Measurements from ENCODE around the gene BRD9.

Gene BRD9

DNA sequence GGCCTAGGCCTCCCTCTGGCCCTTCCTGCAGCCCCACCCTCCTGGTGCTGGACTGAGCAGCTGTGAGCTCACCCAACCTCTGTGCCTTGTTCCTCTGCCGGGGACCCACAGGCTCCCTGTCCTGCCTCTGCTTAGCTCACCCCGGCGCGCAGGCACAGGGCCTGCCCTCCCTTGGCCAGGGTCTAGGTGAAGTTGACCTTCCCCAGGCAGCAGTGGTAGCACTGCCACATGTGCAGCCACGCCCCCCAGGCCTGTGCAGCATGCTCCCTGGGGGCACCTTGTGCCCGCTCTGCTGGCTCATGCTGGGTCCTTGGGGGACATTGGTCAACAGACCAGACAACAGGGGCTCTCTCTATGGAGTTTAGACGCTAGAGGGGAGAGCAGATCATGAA lies 18.2 kb upstream of the BRD9 start:
- H3K4me1 ChIP-seq (ENCODE audit: low read depth, poor library complexity, severe bottlenecking), result no peaks in the 10 kb centered on the region
- TF ChIP-seq, protein P1, sequence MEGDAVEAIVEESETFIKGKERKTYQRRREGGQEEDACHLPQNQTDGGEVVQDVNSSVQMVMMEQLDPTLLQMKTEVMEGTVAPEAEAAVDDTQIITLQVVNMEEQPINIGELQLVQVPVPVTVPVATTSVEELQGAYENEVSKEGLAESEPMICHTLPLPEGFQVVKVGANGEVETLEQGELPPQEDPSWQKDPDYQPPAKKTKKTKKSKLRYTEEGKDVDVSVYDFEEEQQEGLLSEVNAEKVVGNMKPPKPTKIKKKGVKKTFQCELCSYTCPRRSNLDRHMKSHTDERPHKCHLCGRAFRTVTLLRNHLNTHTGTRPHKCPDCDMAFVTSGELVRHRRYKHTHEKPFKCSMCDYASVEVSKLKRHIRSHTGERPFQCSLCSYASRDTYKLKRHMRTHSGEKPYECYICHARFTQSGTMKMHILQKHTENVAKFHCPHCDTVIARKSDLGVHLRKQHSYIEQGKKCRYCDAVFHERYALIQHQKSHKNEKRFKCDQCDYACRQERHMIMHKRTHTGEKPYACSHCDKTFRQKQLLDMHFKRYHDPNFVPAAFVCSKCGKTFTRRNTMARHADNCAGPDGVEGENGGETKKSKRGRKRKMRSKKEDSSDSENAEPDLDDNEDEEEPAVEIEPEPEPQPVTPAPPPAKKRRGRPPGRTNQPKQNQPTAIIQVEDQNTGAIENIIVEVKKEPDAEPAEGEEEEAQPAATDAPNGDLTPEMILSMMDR (conservative IDR thresholded peaks at IDR 0.05; ENCODE audit: low read depth, low read length), result no peak
- H3K27ac ChIP-seq, result no peak overlapping the region
- H3K27me3 ChIP-seq (ENCODE audit: insufficient read depth, low read depth), result no peaks in the 10 kb centered on the region
- no peaks in the 10 kb centered on the region for H3K79me2 ChIP-seq (ENCODE audit: insufficient read depth, low read depth)
- H4K20me1 ChIP-seq (ENCODE audit: insufficient read depth), result no peaks in the 10 kb centered on the region
- H3K9ac ChIP-seq, result no peak overlapping the region
- H3K36me3 ChIP-seq (ENCODE audit: insufficient read depth), result peaks cover 4% of the 10 kb centered on the region
- no peak overlapping the region for H3K4me3 ChIP-seq (IDR thresholded peaks at IDR 0.05; ENCODE audit: insufficient read depth, low read depth, low read length)
- no peak overlapping the region for H2AFZ ChIP-seq (ENCODE audit: low read depth)
- no peak overlapping the region for H3K4me2 ChIP-seq

DNA sequence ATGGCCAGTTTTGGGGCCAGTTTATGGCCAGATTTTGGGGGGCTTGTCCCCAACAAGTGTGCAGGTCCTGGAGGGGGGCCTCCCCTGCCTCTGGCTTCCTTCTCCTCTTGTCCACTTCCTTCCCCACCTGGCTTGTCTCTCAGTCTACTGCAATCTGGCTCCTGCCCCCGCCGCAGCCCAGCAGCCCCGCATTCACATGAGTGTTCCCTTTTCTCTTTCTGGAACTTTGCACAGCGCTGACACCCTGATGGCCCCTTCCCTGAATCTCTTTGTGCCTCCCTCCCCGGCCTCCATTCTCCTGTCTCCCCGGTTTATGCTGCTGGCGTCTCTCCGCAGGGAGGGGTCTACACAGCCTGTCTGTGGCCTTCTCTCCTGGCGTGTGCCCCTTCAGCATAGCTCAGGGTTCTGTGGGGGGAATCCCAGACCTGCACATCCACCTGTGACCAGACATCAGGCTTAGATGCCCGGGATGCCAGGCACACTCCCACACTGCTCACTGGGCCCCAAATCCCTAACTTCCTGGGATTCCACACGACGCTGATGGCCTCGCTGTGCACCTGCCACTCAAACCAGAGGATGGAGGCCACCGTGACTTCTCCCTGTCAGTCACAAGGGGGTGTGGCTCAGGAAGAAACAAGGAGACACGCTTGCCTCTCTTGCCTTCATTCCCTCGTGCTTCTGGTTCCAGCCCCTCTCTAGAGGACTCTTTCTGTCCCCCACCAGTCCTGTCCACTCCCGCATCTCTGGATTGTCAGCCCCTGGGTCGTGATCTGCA lies 17.6 kb upstream of the BRD9 start:
- no peak overlapping the region for H3K27ac ChIP-seq
- no peak overlapping the region for H3K4me2 ChIP-seq
- H2AFZ ChIP-seq (ENCODE audit: low read depth), result no peak overlapping the region
- no peaks in the 10 kb centered on the region for H3K27me3 ChIP-seq (ENCODE audit: insufficient read depth, low read depth)
- H3K79me2 ChIP-seq (ENCODE audit: insufficient read depth, low read depth), result no peaks in the 10 kb centered on the region
- TF ChIP-seq, protein P1 (conservative IDR thresholded peaks at IDR 0.05; ENCODE audit: low read depth, low read length), result no peak
- H3K36me3 ChIP-seq (ENCODE audit: insufficient read depth), result peaks cover 4% of the 10 kb centered on the region
- no peak overlapping the region for H3K4me3 ChIP-seq (IDR thresholded peaks at IDR 0.05; ENCODE audit: insufficient read depth, low read depth, low read length)
- H3K9ac ChIP-seq, result no peak overlapping the region
- H4K20me1 ChIP-seq (ENCODE audit: insufficient read depth), result no peaks in the 10 kb centered on the region
- H3K4me1 ChIP-seq (ENCODE audit: low read depth, poor library complexity, severe bottlenecking), result no peaks in the 10 kb centered on the region

DNA sequence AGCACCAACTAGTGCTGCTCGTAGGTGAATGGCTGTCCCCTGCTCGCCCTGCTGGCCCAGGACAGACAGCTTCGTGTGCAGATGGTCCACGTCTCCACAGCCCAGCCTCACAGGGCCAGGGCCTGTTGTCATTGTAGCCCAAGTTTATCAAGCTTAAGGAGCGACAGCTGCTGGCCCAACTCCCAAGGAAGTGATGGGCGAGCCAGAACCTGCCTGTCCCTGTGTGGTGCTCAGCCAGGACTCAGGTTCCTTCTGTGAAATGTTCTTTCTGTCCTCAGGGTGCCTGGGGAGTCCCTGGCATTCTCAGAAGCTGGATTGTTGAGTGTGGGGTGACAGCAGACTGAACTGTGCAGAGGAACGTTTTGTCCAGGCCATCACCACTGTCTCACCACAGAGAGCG lies 16.5 kb upstream of the BRD9 start:
- H4K20me1 ChIP-seq (ENCODE audit: insufficient read depth), result no peaks in the 10 kb centered on the region
- peaks cover 4% of the 10 kb centered on the region for H3K36me3 ChIP-seq (ENCODE audit: insufficient read depth)
- no peak overlapping the region for H3K4me2 ChIP-seq
- H3K79me2 ChIP-seq (ENCODE audit: insufficient read depth, low read depth), result no peaks in the 10 kb centered on the region
- no peak overlapping the region for H3K4me3 ChIP-seq (IDR thresholded peaks at IDR 0.05; ENCODE audit: insufficient read depth, low read depth, low read length)
- no peak overlapping the region for H3K27ac ChIP-seq
- no peak overlapping the region for H2AFZ ChIP-seq (ENCODE audit: low read depth)
- TF ChIP-seq, protein P1 (conservative IDR thresholded peaks at IDR 0.05; ENCODE audit: low read depth, low read length), result no peak
- H3K9ac ChIP-seq, result no peak overlapping the region
- no peaks in the 10 kb centered on the region for H3K4me1 ChIP-seq (ENCODE audit: low read depth, poor library complexity, severe bottlenecking)
- H3K27me3 ChIP-seq (ENCODE audit: insufficient read depth, low read depth), result no peaks in the 10 kb centered on the region

DNA sequence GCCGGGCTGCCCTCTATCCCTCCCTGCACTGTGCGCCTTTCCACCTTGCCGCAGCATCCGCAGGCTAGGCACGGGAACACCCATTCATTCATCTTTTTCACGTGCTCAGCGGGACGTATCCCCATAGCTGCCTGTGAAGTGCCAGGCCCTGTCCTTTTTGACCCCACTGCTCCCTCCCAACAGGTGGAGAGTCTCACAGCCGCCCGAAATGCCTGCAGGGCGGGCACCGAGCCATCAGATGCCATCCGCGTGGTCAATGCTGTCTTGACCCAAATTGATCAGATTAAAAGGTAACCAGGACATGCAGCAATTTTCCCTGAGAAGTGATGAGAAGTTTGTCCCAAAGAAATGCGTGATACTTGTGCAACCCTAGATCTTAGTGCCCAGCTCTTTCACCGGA lies 15.6 kb upstream of the BRD9 start:
- Histone ChIP-seq H3K4me1 (ENCODE audit: low read depth, poor library complexity, severe bottlenecking) (no peaks in the 10 kb centered on the region), H3K36me3 (ENCODE audit: insufficient read depth) (peaks cover 4% of the 10 kb centered on the region), H3K9ac (no peak overlapping the region), H3K27ac (no peak overlapping the region), H3K27me3 (ENCODE audit: insufficient read depth, low read depth) (no peaks in the 10 kb centered on the region), H2AFZ (ENCODE audit: low read depth) (no peak overlapping the region), H3K79me2 (ENCODE audit: insufficient read depth, low read depth) (no peaks in the 10 kb centered on the region), H3K4me2 (no peak overlapping the region), H4K20me1 (ENCODE audit: insufficient read depth) (no peaks in the 10 kb centered on the region), H3K4me3 (IDR thresholded peaks at IDR 0.05; ENCODE audit: insufficient read depth, low read depth, low read length) (no peak overlapping the region)
- TF ChIP-seq, protein P1 (conservative IDR thresholded peaks at IDR 0.05; ENCODE audit: low read depth, low read length), result no peak

Measured in KMS-11 (cell line).